ENCODE results near the gene STYX.

The STYX gene

DNA sequence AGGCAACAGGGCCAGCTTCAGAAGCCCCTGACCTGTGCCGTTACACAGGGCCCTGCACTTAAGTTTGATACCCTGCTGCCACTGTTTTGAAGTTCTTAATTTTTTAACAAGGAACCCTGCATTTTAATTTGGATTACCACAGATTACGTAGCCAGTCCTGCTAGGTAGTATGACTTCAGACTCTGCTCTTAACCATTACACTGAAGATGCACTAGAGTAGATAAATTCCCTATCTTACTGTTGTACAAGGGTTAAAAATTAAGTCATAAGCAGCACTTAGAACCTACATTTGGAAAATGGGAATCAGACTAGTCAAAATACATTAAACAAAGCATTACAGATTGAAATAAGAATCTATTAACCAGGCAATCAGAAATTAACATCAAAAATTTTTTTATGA, 59.2 kb downstream of the STYX start:
- DNase-seq (ENCODE audit: extremely low read depth, low read depth), result no peak
- peak overlapping the region; percentile 91 for H3K4me3 ChIP-seq (replicated peaks; ENCODE audit: low read depth, low read length)
- TF ChIP-seq, protein P1, sequence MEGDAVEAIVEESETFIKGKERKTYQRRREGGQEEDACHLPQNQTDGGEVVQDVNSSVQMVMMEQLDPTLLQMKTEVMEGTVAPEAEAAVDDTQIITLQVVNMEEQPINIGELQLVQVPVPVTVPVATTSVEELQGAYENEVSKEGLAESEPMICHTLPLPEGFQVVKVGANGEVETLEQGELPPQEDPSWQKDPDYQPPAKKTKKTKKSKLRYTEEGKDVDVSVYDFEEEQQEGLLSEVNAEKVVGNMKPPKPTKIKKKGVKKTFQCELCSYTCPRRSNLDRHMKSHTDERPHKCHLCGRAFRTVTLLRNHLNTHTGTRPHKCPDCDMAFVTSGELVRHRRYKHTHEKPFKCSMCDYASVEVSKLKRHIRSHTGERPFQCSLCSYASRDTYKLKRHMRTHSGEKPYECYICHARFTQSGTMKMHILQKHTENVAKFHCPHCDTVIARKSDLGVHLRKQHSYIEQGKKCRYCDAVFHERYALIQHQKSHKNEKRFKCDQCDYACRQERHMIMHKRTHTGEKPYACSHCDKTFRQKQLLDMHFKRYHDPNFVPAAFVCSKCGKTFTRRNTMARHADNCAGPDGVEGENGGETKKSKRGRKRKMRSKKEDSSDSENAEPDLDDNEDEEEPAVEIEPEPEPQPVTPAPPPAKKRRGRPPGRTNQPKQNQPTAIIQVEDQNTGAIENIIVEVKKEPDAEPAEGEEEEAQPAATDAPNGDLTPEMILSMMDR (IDR thresholded peaks at IDR 0.05; ENCODE audit: low read depth, low read length, missing control alignments), result no peak

DNA sequence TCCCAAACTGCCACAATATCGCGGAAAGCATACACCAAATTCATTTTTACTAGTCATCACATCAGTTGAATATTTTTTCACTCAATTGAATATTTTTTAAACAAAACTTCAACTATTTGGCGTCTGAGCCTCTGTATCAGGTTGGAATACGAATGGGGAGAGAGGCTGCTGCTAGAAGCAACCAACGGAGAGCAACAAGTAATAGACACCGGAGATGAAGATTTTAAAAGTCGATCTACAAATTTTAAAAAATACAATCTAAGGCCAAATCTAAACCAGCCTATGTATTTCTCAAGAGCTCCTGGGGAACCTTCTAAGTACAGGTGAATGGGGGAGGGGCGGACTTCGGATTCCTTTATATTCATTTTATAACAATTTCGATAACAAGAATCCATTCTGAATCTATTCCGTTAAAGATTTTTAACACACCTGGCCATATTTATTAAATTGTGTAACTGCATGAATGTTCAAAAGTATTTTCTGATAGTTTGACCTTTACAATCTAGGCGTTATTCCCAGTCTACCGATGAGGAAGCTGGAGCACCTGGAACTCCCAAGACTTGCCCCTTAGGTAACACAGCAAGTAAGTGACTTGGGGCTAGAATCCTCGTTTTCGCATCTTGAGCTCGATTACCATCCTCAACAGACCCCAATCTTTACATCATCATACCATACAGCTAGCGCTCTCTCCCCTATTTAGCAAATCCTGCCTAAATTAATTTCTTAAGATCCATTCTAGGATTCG, 60.2 kb downstream of the STYX start:
- TF ChIP-seq, protein P1 (IDR thresholded peaks at IDR 0.05; ENCODE audit: low read depth, low read length, missing control alignments), result no peak
- peak overlapping the region; percentile 91 for H3K4me3 ChIP-seq (replicated peaks; ENCODE audit: low read depth, low read length)
- no peak for DNase-seq (ENCODE audit: extremely low read depth, low read depth)

DNA sequence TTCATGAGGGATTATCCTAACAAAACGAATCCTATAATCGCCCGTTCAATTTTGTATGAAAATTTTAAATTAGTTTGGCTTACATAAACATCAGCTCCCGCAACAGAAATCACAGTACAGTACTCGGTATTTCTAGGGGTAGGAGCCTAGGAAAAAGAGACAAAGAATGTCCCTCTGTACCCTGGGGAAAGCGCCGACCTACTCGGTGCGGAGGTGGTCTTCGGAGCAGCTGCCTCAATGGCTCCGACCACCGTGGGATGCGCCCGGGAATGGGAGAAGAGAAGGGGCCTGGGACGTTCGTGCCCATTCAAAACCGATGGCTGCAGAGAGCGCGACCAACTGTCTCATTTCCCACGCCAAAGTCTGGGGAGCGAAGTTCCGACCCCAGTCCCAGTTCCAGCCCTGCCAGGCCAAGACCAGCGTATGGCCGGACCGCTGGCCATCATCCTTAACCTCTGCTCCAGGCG, 60.8 kb downstream of the STYX start:
- TF ChIP-seq, protein P1 (IDR thresholded peaks at IDR 0.05; ENCODE audit: low read depth, low read length, missing control alignments), result no peak
- DNase-seq (ENCODE audit: extremely low read depth, low read depth), result no peak

DNA sequence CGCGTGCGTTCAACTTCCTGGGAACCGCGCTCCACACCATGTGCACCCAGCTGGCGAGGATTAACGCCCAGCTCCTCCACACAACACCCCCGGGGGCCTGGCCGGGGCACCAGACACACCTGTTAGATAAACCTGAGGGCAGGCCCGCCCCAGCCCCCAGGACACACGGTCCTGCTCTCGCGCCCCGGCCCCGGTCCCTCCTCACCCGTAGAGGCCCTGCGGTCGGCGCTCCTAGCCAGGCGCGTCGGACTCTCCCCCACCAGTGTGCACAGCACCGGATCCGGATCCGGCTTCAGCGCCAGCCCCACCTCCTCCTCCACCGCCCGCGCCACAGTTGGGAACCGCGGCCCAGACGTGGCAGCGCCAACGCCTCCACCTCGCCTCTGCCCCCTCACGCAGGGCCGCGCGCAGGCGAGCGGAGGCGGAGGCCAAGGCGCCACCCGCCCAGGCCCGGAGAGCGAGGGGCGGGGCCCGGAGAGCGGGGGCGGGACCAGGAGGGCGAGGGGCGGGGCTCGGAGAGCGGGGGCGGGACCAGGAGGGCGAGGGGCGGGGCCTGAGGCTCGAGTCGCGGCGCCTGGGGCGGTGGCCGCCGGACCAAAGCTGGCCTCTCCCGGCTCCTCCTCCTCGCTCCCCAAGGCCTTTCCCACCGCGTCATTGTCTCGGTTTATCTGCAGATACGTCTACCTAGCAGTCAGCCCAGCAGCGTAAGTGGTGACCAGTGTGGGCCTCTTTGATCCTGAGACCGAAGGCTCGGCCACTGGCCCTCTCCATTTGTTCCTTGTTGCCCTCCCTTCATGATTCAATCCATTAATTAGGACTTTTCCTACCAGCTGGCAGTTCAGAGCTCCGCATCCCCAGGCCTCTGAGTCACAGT, 61.5 kb downstream of the STYX start, which contains the start of gene GNPNAT1:
Gene GNPNAT1, minus strand, starts transcription at position 385 of the 874 bp plus-strand sequence. CDS start 6,957 bp downstream, outside the sequence.
- H3K4me3 ChIP-seq (replicated peaks; ENCODE audit: low read depth, low read length), result peak within 1 kb of the TSS; percentile 91
- TF ChIP-seq, protein P1 (IDR thresholded peaks at IDR 0.05; ENCODE audit: low read depth, low read length, missing control alignments), result no peak
- DNase-seq (ENCODE audit: extremely low read depth, low read depth), result peak; percentile 61

More for the DNA sequence above, 60.8 kb downstream of the STYX start:
- peak overlapping the region; percentile 91 for H3K4me3 ChIP-seq (replicated peaks; ENCODE audit: low read depth, low read length)

DNA sequence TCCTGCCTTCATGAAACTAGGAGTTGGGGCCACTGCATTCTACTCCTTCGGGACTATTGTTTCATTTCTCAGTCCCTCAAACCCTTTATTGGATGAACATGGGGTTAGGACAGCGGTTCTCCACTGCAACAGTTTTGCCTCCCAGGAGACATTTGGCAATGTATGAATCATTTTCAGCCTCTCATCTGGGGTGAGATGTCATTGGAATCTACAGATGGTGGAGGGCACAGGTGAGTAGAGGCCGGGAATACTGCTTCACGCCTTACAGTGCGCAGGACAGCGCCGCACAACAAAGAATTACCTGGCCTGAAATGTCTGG, 62.1 kb downstream of the STYX start:
- H3K4me3 ChIP-seq (replicated peaks; ENCODE audit: low read depth, low read length), result peak overlapping the region; percentile 91
- TF ChIP-seq, protein P1 (IDR thresholded peaks at IDR 0.05; ENCODE audit: low read depth, low read length, missing control alignments), result no peak
- no peak for DNase-seq (ENCODE audit: extremely low read depth, low read depth)

DNA sequence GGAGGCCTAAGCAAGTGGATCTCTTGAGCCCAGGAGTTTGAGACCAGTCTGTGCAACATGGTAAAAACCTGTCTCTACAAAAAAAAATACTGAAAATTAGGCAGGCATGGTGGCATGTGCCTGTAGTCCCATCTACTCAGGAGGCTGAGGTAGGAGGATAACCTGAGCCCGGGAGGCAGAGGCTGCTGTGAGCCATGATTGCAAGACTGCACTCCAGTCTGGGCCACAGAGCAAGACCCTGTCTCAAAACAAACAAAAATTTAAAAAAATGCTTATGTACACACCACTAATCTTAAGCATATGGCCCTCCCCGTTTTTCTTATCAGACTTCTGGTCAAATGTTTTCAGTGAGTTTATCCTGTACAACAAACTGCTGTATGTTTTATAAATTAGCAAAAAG, 63.1 kb downstream of the STYX start:
- TF ChIP-seq, protein P1 (IDR thresholded peaks at IDR 0.05; ENCODE audit: low read depth, low read length, missing control alignments), result no peak
- H3K4me3 ChIP-seq (replicated peaks; ENCODE audit: low read depth, low read length), result no peak overlapping the region
- DNase-seq (ENCODE audit: extremely low read depth, low read depth), result no peak

Data from HFF-Myc (cell line).